Sigmoid colon (tissue), 3 donors: ENCODE data around the gene FCER2.

Experiments
- POLR2A ChIP-seq, 2 donors: fragments of 450-650 bp; IDR thresholded peaks; one replicate each; pipeline ENCODE4 v1.6.1; 2016; ENCODE audit warnings: antibody characterized with exemption in 2 of 2, mild to moderate bottlenecking in 2 of 2, moderate library complexity in 2 of 2
- TF ChIP-seq, protein P1 (sequence below), 4 experiments: fragments of 450-650 bp in 3 of 4; fragments of 200-600 bp in 1 of 4; IDR thresholded peaks; one replicate each; pipeline ENCODE4 v1.5.1; 2016 to 2019; ENCODE audit warnings: antibody characterized with exemption in 4 of 4, mild to moderate bottlenecking in 3 of 4, moderate library complexity in 2 of 4

DNA sequence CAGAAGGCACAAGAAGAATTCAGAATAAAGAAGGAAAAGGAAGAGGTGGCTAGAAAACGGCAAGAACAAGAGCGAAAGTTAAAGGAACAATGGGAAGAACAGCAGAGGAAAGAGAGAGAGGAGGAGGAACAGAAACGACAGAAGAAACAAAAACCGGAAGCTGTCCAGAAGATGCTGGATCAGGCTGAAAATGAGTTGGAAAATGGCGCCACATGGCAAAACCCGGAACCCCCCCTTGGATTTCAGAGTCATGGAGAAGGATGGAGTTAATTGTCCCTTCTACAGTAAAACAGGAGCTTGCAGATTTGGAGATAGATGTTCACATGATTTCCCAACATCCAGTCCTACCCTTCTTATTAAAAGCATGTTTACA is 38.7 kb upstream of the FCER2 start:
- no peak for TF ChIP-seq POLR2A (IDR thresholded peaks at IDR 0.05)
- TF ChIP-seq, protein P1, sequence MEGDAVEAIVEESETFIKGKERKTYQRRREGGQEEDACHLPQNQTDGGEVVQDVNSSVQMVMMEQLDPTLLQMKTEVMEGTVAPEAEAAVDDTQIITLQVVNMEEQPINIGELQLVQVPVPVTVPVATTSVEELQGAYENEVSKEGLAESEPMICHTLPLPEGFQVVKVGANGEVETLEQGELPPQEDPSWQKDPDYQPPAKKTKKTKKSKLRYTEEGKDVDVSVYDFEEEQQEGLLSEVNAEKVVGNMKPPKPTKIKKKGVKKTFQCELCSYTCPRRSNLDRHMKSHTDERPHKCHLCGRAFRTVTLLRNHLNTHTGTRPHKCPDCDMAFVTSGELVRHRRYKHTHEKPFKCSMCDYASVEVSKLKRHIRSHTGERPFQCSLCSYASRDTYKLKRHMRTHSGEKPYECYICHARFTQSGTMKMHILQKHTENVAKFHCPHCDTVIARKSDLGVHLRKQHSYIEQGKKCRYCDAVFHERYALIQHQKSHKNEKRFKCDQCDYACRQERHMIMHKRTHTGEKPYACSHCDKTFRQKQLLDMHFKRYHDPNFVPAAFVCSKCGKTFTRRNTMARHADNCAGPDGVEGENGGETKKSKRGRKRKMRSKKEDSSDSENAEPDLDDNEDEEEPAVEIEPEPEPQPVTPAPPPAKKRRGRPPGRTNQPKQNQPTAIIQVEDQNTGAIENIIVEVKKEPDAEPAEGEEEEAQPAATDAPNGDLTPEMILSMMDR (IDR thresholded peaks at IDR 0.05): no peak
